ENCODE data around the gene SHC4.
A peak's percentile ranks its signal among the peaks of the same experiment; 100 is the strongest.
"Not testable (repeated sequence)": the region's sequence is repeated elsewhere in the genome, so short reads cannot be mapped to it uniquely, and the experiment has no call there.

The SHC4 gene

DNA sequence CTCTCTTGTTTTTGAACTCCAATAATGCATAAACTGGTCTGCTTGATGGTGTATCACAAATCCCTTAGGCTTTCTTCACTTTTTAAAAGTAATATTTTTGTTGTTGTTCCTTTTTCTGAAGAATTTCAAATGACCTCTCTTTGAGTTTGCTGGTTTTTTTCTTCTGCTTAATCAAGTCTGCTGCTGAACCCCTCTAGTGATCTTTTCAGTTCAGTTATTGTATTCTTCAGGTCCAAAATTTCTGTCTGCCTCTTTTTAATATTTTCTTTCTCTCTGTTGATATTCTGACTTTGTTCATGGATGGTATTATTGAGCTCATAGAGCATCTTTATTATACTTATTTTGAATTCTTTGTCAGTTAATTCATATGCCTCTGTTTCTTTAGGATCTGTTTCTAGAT lies 131.1 kb downstream of the SHC4 start:
- DNase-seq, result no peak

DNA sequence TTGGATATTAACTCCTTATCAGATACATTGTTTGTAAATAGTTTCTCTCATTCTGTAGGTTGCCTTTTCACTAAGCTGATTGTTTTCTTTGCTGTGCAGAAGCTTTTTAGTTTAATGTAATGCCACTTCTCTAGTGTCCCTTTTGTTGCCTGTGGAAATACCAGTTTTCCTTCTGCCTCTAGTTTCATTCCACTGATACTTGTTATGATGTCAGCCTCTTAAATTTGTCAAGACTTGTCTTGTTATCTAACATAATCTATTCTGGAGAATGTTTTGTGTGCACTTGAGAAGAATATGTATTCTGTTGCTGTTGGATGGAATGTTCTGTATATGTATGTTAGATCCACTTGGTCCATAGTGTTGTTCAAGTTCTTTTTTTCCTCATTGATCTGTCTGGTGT lies 134.8 kb downstream of the SHC4 start:
- no peak for DNase-seq

GRCh38 chr15:48828471-48828870 lies 135.2 kb downstream of the SHC4 start:
- DNase-seq, result no peak

DNA sequence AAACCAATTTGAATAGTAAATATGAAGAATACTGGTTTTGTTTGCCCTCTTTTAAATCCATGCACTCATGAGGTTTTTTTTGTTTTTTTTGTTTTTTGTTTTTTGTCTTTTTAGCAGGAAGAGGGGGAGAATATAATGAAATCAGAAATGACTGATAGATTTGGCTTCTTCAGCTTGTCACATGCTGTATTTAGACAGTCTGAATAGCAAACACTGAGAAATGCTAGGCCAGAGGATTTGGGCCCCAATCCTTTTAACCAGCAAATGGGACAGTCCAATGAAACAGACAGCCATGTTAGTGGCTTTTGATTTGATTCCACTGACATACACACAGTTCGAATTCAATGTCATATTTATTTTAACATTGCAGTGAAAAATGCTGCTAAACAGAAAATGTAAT lies 138.6 kb downstream of the SHC4 start:
- no peak for DNase-seq

- DNase-seq, result no peak
These were observed 140.0 kb downstream of the SHC4 start for GRCh38 chr15:48823706-48824105.

DNA sequence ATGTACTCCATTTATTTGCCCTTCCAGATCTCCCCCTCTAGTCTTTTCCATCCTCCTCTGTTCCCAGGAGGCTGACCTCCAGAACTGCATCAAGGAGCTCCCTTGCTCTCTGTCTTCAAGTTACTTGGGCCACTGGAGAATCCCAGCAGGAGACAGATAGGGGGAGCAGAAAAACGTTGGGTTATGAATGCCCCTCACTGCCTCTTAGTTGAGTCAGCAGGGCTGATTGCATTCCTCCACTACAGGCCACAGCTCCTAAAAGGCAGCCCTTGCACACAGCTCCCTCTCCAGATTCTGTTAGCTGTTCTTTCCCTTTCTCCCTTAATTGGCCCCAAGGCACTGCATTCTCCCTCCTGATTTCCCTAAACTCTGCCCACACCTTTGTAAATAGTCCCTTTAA lies 140.5 kb downstream of the SHC4 start:
- DNase-seq, result no peak

GRCh38 chr15:48814286-48814685 lies 149.4 kb downstream of the SHC4 start:
- no peak for DNase-seq

- no peak for DNase-seq
These were observed 152.3 kb downstream of the SHC4 start for GRCh38 chr15:48811325-48811958.

- peak; percentile 96 for DNase-seq
These were observed 153.1 kb downstream of the SHC4 start, which contains the start of gene CEP152 for GRCh38 chr15:48810414-48811324. CEP152 (minus strand) TSS chr15:48811069; CDS start chr15:48805649, 5,420 bp downstream.

DNA sequence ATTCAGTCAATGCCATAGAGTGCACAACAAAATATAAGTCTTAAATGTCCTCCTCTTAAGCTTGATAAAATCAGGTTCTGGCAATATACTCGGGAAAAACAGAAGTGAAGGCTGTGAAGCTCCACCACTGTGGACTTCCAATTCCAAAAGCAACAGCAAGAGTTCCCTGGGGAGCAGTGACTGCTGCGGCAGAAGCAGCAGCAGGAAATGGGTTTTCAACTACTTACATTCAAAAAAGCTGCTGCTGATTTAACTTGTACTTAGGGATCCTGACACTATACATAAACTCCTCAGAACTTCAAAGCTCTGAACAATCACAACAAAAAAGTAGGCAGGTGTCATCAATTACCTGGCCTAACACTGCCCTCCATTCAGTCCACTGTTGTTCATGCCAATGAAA lies 157.6 kb downstream of the SHC4 start:
- DNase-seq, result peak; percentile 20

- no peak for DNase-seq
These were observed 158.1 kb downstream of the SHC4 start for GRCh38 chr15:48805591-48805990.

- DNase-seq, result peak; percentile 32
These were observed 159.8 kb downstream of the SHC4 start for GRCh38 chr15:48803877-48804276.

DNA sequence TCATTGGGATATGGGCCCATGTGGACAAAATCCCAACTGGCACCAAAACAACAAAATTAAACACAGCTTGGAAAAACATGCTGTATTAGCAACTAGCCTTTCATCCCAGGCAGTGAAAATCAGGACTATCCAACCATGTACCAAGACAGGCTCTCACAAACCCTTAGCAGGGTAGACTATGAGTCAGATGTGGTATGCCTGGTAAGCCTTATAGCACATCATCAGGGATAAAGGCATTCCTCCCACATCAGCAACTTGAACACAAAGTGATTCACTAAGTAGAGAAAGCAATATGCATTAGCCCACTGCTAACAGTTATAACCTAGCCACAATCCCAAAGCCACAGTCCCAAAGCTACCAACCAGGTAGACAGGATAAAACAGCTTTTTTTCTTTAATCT lies 160.9 kb downstream of the SHC4 start:
- no peak for DNase-seq

DNA sequence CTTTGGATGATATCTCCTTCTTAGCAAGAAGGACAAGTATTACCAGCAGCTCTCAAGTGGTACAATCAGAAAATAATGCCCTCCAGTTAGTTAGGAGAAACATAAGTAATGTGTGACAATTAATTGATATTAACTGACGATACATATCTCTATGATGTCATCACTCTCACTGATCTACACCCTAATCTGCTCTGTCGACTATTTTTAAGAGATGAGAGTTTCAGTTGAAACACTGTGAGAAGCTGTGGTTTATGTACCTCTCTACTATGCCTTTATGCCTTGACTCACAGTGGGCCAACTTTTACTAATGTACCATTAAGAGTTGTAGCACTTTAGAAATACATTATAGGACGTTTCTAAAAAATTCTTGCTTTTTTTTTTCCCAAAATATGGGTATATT lies 161.5 kb downstream of the SHC4 start:
- DNase-seq, result no peak

DNA sequence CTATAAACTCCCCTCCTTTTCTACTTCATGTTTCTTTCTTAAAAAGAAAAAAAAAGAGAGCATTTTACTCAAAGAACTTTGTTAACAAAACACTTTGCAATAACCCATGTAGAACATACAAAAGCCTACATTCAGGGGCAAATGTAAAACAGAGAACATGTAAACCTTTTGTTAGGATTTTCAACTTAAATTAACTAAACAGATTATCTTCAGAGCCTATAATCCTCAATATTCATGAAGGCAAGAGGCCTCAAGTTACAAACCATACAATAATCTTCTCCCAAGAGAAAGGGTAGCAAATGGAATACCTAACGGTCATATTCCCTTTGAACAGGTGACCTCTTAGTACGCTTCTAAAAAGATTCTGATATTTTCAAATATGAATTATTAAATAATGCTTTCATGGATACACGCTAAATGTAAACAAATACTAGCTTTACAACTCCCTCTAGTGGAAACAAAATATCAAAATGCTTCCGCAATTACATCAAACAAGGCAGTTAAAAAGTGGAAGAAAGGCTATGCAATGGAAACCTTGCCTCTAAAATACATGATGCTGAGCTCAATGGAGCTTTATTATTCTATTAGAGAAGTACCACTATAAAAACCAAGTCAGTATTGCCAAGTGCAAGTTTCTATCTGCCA lies 162.8 kb downstream of the SHC4 start:
- peak; percentile 30 for DNase-seq

GRCh38 chr15:48800245-48800644 lies 163.5 kb downstream of the SHC4 start:
- DNase-seq, result no peak

- peak; percentile 71 for DNase-seq
These were observed 165.4 kb downstream of the SHC4 start for GRCh38 chr15:48798319-48798718.

DNA sequence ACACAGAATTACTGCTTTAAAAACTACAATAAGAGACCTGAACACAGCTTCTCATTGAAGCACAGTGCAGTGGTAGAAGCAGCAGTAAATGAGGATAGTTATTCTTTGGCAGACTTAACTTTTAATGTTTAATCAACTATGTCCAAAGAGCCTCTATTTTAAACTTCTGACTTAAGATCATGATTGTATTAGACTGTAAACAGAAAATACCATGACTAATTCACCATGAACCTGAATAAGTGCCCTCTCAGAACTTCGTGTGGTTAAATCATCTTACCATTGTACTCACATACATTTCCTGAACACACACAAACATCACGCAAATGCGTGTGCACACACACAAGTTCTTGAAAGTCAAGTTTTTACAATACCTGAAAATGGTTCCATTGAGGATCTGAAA lies 166.8 kb downstream of the SHC4 start:
- no peak for DNase-seq

- DNase-seq, result no peak
These were observed 167.2 kb downstream of the SHC4 start for GRCh38 chr15:48796521-48796920.

DNA sequence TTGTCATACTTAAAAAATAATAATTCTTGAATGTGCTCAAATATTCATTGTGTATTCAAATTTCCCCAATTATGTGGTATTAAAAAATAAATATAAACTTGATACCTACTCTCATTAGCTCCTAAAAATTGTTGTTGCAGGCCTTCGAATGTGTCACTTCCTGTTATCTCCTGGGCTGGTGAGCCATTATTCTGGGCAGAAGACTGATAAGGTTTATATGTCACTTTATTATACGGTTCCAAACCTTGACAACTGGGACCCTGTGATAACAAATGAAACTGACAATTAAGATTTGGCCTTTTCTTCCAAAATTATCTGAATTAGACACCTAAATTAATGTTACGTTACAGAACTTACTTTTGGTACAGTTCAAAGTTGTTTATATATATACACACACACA lies 167.8 kb downstream of the SHC4 start:
- DNase-seq, result no peak

GRCh38 chr15:48794697-48795134 lies 169.0 kb downstream of the SHC4 start:
- no peak for DNase-seq

DNA sequence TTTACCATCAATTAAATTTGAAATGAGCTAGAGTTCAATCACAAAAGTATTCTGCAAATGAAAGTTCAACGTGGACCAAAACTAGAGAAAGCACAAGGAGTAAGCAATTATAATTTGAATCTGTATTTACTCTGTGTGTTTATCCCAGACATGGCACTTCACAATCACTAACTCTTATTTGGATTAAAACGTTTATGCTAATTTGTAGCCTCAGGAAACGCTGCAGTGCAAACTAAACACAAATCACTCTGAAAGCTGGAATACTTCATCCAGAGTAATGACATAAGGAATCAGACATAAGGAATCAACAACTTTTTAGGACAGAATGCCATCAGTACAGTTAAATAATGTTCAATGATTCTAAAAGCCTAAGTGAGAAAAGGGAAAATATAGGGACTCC lies 171.3 kb downstream of the SHC4 start:
- no peak for DNase-seq

DNA sequence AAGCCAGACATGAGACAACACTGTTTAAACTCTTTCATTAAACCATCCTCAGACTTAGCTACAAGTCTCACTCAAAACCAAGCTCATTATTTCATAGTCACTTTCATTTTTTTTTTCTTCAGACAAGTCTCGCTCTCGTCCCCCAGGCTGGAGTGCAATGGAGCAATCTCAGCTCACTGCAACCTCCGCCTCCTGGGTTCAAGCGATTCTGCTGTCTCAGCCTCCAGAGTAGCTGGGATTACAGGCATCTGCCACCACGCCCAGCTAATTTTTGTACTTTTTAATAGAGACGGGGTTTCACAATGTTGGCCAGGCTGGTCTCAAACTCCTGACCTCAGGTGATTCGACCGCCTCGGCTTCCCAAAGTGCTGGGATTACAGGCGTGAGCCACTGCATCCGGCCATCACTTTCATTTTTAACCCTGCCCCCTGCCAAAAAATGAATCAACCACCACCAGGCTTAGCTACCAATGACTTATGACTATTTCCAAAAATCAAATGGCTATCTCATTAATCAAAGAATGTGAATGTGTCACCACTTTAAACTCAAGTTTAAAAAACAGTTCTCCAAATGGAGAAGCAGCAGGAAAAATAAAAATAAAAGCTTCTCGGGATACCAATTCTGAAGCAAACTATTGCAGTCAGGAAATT lies 173.1 kb downstream of the SHC4 start:
- not testable (repeated sequence) for DNase-seq

Measured in NCI-H1105 (cell line).